Occipital lobe (tissue), 3 donors: Measurements from ENCODE around the gene MEST. TPM values are rescaled to one million over a fixed set of nuclear protein-coding genes. Genes with fewer than 3 reads are reported as not detected.
"Not testable (repeated sequence)": the region's sequence is repeated elsewhere in the genome, so short reads cannot be mapped to it uniquely, and the experiment has no call there.

Experiments used
- DNase-seq: peaks from one replicate; lab custom pipeline; 2025; lab: John Stamatoyannopoulos, UW
- small RNA-seq: library from RNA; depleted of rRNA; stranded (forward); fragments of <200 nt; gene quantifications from one replicate; pipeline ENCODE3, GENCODE V24; 2014
- total RNA-seq: library from RNA; depleted of rRNA; stranded (reverse); fragments of >200 nt; gene quantifications from one replicate; pipeline ENCODE4 v1.2.3, GENCODE V29; 2014

The MEST gene
- total RNA-seq, 1 donor from 2014 or later: 85.8 TPM

DNA sequence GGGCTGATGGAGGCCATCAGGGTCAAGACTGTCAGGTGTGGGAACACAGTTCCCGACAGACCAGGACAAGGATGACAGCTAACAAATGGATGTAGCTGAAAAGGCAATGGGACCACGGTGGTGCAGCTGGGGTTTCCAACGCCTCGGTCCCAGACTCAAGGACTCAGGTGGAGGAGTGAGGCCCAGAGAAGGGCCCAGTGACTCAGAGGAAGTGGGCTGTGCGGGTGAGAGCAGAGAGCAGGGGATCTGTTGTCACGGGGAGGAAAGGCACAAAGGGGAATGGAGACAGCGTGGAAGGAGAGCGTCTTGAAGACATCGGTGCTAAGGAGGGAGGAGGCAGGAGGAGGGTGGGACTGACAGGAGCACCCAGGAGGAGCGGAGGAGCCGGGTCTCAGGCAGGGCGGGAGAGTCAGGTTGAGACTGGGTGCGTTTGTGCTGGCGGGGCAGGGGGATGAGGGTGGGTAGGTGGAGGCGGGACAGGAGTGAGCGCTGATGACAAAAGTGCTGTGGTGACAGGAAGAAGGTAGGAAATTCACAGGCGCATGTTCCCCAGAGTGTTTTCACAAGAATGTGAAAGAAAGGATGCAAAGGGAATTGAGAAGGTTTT is 31.7 kb downstream of the MEST start:
- DNase-seq: not testable (repeated sequence)

- DNase-seq: no peak
Measured at GRCh38 chr7:130524628-130525027, 32.7 kb downstream of the MEST start.

DNA sequence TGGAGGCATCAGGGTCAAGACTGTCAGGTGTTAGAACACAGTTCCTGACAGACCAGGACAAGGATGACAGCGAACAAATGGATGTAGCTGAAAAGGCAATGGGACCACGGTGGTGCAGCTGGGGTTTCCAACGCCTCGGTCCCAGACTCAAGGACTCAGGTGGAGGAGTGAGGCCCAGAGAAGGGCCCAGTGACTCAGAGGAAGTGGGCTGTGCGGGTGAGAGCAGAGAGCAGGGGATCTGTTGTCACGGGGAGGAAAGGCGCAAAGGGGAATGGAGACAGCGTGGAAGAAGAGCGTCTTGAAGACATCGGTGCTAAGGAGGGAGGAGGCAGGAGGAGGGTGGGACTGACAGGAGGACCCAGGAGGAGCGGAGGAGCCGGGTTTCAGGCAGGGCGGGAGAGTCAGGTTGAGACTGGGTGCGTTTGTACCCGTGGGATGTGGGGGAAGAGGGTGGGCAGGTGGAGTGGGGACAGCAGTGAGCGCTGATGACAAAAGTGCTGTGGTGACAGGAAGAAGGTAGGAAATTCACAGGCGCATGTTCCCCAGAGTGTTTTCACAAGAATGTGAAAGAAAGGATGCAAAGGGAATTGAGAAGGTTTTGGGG is 36.0 kb downstream of the MEST start:
- not testable (repeated sequence) for DNase-seq

- DNase-seq: no peak
Measured at GRCh38 chr7:130529417-130529816, 37.5 kb downstream of the MEST start.

DNA sequence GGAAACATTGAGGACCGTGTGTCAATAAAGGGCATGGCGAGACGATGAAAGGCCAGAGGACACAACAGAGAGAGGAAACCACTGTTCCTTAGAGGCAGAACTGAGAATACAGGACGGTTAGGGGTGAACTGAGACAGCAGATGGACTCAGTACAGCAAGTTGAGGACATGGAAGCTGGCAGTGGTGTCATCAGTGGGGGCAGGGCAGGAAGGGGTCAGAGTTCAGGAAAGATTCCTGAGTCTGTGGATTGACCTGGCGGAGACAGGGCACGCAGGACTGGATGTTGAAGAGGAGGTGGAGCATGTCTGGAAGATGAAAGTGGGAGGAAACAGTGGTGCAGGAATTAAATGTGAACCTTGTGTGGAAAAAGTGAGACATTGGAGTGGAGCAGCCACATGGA is 46.0 kb downstream of the MEST start:
- not testable (repeated sequence) for DNase-seq

DNA sequence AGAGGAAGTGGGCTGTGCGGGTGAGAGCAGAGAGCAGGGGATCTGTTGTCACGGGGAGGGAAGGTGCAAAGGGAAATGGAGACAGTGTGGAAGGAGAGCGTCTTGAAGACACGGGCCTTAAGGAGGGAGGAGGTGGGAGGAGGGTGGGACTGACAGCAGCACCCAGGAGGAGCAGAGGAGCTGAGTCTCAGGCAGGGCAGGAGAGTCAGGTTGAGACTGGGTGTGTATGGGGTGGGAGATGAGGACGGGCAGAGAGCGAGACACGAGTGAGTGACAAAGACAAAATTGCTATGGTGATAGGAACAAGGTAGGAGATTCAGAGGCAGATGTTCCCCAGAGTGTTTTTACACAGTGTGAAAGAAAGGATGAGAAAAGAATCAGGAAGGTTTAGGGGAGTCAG is 49.4 kb downstream of the MEST start:
- DNase-seq: not testable (repeated sequence)

- DNase-seq: not testable (repeated sequence)
Measured at GRCh38 chr7:130542297-130542696, 50.4 kb downstream of the MEST start.

GRCh38 chr7:130543487-130544010 is 51.7 kb downstream of the MEST start:
- DNase-seq: no peak

DNA sequence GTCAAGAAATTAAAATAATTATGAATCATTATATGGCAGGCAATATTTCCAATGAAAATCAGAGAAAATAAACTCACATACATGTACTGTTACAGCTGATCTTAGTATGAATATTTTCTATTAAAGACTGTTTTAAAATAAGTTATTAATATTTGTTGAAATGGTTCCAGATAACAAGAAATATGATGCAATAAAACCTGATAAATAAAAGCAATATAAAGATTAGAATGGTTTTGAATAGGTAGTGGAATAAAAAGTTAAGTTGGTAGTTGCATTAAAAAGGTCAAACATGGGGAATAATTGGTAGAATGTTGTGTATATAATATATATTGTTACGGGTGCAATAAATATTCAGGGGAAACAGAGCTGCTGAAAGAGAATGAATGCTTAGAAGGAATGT is 52.5 kb downstream of the MEST start:
- no peak for DNase-seq

- DNase-seq: no peak
Measured at GRCh38 chr7:130553398-130554029, 61.6 kb downstream of the MEST start.

- no peak for DNase-seq
Measured at GRCh38 chr7:130554481-130554880, 62.6 kb downstream of the MEST start.

Small RNAs within 50 kb of the gene (small RNA-seq; reads per million reads assigned to genes)
- gene MIR335 (not detected), gene RF02148 (not detected), gene RF02149 (not detected), gene RF02150 (not detected)

Other genes with a start within 250 kb of the MEST start
- not detected for gene CPA2, start 225.2 kb upstream of the MEST start, total RNA-seq
- 0.78 TPM for gene CPA4, start 198.9 kb upstream of the MEST start, total RNA-seq
- gene CPA5, start 147.3 kb upstream of the MEST start, total RNA-seq: not detected
- not detected for gene CPA1, start 111.6 kb upstream of the MEST start, total RNA-seq
- gene CEP41, start 51.1 kb upstream of the MEST start, total RNA-seq: 14.2 TPM
- gene COPG2, start 176.7 kb downstream of the MEST start, total RNA-seq: 60.8 TPM
- 0.16 TPM for gene TSGA13, start 194.5 kb downstream of the MEST start, total RNA-seq
- gene KLF14, start 242.1 kb downstream of the MEST start, total RNA-seq: not detected